ENCODE data around the gene C20orf202.

DNA sequence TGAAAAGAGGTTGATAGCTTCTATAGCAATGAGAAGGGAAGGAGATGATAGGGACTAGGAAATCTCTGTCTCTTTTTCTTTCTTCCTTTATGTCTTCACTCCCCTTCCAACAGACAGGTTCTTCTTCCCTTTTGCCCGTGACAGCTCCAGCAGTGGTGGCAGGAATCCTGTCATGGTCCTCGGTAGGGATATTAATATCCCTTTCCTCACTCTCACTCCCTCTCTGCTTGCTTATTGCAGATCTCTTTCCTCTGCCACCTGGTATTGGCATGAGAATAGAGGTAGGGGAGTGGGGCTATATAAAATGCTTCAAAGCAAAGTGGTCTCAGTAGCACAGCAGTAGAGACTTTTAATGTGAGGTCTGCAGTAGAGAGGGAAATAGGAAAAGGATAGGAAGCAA lies 42.3 kb downstream of the C20orf202 start:
- TF ChIP-seq POLR2A (IDR thresholded peaks at IDR 0.05) (no peak), POLR2AphosphoS5 (IDR thresholded peaks at IDR 0.05) (no peak)
